ENCODE measurements around the gene FRY. TPM values are rescaled to one million over a fixed set of nuclear protein-coding genes. Genes with fewer than 3 reads are reported as not detected.

FRY gene
- total and polyA plus RNA-seq, 2 of the 13 experiments (the other 11 are each of a cell fraction or from before 2014, with no cell fraction given): 8.2 to 13.1 TPM

DNA sequence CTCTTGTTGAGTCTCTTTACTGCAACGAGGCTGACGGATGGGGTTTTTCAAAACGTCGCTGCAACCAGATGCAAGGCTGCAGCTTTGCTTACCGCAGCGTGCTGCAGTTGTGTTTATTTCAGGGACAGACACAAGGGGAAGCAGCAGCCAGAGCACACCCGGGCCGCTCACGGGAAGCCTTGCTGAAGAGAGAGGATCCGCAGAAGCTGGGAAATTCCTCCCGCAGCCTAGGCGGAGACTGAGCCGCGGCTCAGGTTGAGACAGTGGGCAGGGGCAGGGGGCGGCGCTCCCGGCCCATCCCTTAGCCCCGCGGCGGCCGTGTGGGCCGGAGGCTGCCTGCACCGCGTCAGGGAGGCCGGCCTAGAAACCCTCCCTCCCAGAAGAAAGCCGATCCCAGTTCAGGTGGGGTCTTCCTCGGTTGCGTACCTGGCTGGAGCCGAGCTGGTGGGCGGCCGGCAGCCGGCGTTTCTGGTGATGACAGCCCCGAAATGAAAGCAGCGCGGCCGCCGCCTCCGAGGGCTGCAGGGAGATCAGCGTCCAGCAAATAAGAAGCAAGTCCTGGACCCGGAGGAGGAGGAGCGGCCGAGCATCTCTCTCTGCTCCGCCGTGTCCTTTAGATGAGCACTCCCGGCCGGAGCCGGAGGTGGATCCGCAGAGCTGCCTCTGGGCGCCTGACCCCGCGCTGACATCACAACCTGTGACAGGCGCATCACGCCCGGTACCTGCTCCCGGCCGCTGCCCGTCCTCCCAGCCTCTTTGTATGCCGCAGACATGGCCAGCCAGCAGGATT lies at the start of gene FRY (continued):
- TF ChIP-seq, protein P1, sequence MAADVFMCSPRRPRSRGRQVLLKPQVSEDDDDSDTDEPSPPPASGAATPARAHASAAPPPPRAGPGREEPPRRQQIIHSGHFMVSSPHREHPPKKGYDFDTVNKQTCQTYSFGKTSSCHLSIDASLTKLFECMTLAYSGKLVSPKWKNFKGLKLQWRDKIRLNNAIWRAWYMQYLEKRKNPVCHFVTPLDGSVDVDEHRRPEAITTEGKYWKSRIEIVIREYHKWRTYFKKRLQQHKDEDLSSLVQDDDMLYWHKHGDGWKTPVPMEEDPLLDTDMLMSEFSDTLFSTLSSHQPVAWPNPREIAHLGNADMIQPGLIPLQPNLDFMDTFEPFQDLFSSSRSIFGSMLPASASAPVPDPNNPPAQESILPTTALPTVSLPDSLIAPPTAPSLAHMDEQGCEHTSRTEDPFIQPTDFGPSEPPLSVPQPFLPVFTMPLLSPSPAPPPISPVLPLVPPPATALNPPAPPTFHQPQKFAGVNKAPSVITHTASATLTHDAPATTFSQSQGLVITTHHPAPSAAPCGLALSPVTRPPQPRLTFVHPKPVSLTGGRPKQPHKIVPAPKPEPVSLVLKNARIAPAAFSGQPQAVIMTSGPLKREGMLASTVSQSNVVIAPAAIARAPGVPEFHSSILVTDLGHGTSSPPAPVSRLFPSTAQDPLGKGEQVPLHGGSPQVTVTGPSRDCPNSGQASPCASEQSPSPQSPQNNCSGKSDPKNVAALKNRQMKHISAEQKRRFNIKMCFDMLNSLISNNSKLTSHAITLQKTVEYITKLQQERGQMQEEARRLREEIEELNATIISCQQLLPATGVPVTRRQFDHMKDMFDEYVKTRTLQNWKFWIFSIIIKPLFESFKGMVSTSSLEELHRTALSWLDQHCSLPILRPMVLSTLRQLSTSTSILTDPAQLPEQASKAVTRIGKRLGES (CRISPR knock-in tag; IDR thresholded peaks at IDR 0.05; ENCODE audit: borderline replicate concordance): 0 out of 2 replicates have a peak, but pooled peaks have one; percentile 14
- TF ChIP-seq ZNF879 (CRISPR knock-in tag; IDR thresholded peaks at IDR 0.05): 0 out of 2 replicates have a peak, but pooled peaks have one; percentile 70
- TF ChIP-seq FOSL1 (CRISPR knock-in tag; IDR thresholded peaks at IDR 0.05; ENCODE audit: borderline replicate concordance): no peak
- peak; percentile 52; the same call in 1 of the 2 replicates for TF ChIP-seq ZNF441 (CRISPR knock-in tag; IDR thresholded peaks at IDR 0.05; ENCODE audit: borderline replicate concordance)
- peak; percentile 73 for TF ChIP-seq ISL2 (CRISPR knock-in tag; IDR thresholded peaks at IDR 0.05)
- peak; percentile 83 for TF ChIP-seq HDAC1 (CRISPR knock-in tag; IDR thresholded peaks at IDR 0.05)
- TF ChIP-seq, protein P2, sequence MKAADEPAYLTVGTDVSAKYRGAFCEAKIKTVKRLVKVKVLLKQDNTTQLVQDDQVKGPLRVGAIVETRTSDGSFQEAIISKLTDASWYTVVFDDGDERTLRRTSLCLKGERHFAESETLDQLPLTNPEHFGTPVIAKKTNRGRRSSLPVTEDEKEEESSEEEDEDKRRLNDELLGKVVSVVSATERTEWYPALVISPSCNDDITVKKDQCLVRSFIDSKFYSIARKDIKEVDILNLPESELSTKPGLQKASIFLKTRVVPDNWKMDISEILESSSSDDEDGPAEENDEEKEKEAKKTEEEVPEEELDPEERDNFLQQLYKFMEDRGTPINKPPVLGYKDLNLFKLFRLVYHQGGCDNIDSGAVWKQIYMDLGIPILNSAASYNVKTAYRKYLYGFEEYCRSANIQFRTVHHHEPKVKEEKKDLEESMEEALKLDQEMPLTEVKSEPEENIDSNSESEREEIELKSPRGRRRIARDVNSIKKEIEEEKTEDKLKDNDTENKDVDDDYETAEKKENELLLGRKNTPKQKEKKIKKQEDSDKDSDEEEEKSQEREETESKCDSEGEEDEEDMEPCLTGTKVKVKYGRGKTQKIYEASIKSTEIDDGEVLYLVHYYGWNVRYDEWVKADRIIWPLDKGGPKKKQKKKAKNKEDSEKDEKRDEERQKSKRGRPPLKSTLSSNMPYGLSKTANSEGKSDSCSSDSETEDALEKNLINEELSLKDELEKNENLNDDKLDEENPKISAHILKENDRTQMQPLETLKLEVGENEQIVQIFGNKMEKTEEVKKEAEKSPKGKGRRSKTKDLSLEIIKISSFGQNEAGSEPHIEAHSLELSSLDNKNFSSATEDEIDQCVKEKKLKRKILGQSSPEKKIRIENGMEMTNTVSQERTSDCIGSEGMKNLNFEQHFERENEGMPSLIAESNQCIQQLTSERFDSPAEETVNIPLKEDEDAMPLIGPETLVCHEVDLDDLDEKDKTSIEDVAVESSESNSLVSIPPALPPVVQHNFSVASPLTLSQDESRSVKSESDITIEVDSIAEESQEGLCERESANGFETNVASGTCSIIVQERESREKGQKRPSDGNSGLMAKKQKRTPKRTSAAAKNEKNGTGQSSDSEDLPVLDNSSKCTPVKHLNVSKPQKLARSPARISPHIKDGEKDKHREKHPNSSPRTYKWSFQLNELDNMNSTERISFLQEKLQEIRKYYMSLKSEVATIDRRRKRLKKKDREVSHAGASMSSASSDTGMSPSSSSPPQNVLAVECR (CRISPR knock-in tag; IDR thresholded peaks at IDR 0.05; ENCODE audit: borderline replicate concordance): peak; percentile 80
- 0 out of 2 replicates have a peak, but pooled peaks have one; percentile 2 for TF ChIP-seq ZNF629 (CRISPR knock-in tag; conservative IDR thresholded peaks at IDR 0.05)
- TF ChIP-seq ZNF263 (CRISPR knock-in tag; IDR thresholded peaks at IDR 0.05): peak; percentile 99
- TF ChIP-seq HOXA3 (CRISPR knock-in tag; IDR thresholded peaks at IDR 0.05): peak; percentile 82
- peak in 1 of 2 experiments; percentile 10; a peak in 1 of 4 replicates for TF ChIP-seq EP300 (IDR thresholded peaks at IDR 0.05; ENCODE audit: low read depth in 2 of 2, low read length in 2 of 2)
- TF ChIP-seq EP300 (CRISPR knock-in tag; IDR thresholded peaks at IDR 0.05; ENCODE audit: borderline replicate concordance): no peak
- TF ChIP-seq, protein P3, sequence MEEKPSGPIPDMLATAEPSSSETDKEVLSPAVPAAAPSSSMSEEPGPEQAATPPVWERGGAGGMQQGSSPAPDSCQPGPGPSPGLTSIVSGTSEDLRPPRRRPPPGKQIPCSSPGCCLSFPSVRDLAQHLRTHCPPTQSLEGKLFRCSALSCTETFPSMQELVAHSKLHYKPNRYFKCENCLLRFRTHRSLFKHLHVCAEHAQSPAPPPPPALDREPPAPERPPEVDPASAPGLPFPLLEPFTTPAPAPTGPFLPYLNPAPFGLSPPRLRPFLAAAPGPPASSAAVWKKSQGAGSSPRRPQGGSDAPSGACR (CRISPR knock-in tag; IDR thresholded peaks at IDR 0.05): peak; percentile 83; the same call in 1 of the 2 replicates
- TF ChIP-seq ZEB1 (IDR thresholded peaks at IDR 0.05; ENCODE audit: insufficient replicate concordance, low read depth): peak; percentile 49
- no peak for TF ChIP-seq NR3C1 (CRISPR knock-in tag; IDR thresholded peaks at IDR 0.05)
- peak; percentile 70; the same call in 1 of the 2 replicates for TF ChIP-seq SAP130 (CRISPR knock-in tag; IDR thresholded peaks at IDR 0.05; ENCODE audit: low read depth)
- TF ChIP-seq MYC (CRISPR knock-in tag; IDR thresholded peaks at IDR 0.05; ENCODE audit: borderline replicate concordance): peak; percentile 58; the same call in 1 of the 2 replicates
- TF ChIP-seq ZNF749 (CRISPR knock-in tag; IDR thresholded peaks at IDR 0.05; ENCODE audit: borderline replicate concordance): peak; percentile 43; the same call in 1 of the 2 replicates
- TF ChIP-seq, protein P4, sequence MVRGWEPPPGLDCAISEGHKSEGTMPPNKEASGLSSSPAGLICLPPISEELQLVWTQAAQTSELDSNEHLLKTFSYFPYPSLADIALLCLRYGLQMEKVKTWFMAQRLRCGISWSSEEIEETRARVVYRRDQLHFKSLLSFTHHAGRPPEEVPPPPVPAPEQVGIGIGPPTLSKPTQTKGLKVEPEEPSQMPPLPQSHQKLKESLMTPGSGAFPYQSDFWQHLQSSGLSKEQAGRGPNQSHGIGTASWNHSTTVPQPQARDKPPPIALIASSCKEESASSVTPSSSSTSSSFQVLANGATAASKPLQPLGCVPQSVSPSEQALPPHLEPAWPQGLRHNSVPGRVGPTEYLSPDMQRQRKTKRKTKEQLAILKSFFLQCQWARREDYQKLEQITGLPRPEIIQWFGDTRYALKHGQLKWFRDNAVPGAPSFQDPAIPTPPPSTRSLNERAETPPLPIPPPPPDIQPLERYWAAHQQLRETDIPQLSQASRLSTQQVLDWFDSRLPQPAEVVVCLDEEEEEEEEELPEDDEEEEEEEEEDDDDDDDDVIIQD (CRISPR knock-in tag; IDR thresholded peaks at IDR 0.05; ENCODE audit: low read depth): peak; percentile 54
- no peak for TF ChIP-seq ZNF484 (CRISPR knock-in tag; IDR thresholded peaks at IDR 0.05; ENCODE audit: borderline replicate concordance, low read depth)

Data from HepG2 (cell line).